ENCODE results near the gene PCDHB7. TPM values are rescaled to one million over a fixed set of nuclear protein-coding genes. Genes with fewer than 3 reads are reported as not detected.
"Not testable (repeated sequence)": the region's sequence is repeated elsewhere in the genome, so short reads cannot be mapped to it uniquely, and the experiment has no call there.

Gene PCDHB7
- total and polyA plus RNA-seq, 7 donors = 0.08 to 0.59 (median 0.19) TPM

- intact Hi-C loops (cut with DNase I) = no loop called here
- 40 to 46% (median 43%) methylated on average over 19 of the region's 19 CpGs for WGBS, 3 donors
- H3K27me3 ChIP-seq (ENCODE audit: insufficient read depth in 3 of 3, low read length in 2 of 3) = no peaks in the 10 kb centered on the region
- no peaks in the 10 kb centered on the region for H3K4me1 ChIP-seq
- no peak overlapping the region for H3K27ac ChIP-seq
- TF ChIP-seq CTCF (IDR thresholded peaks at IDR 0.05) = no peak
- peaks cover 24% of the 10 kb centered on the region for H3K9me3 ChIP-seq
- peak overlapping the region; percentile 63 for H3K4me3 ChIP-seq
- H3K36me3 ChIP-seq (ENCODE audit: insufficient read depth in 1 of 2, low read depth in 1 of 2) = no peaks in the 10 kb centered on the region
- no peak for ATAC-seq
- no peak for DNase-seq
These were observed 36.7 kb upstream of the PCDHB7 start for GRCh38 chr5:141135718-141136266.

- WGBS, 3 donors = 37 to 55% (median 49%) methylated on average over 25 to 34 of the region's 34 CpGs
These were observed 35.1 kb upstream of the PCDHB7 start for GRCh38 chr5:141137346-141137745.

GRCh38 chr5:141149812-141150211 is 22.6 kb upstream of the PCDHB7 start, which contains the start of gene PCDHB6:
PCDHB6 (plus strand) TSS chr5:141150057; CDS start chr5:141150258, 201 bp downstream.
- ATAC-seq (no peak), DNase-seq (no peak)
- intact Hi-C loops (cut with DNase I) = no loop called here
- H3K27ac ChIP-seq = no peak within 1 kb of the TSS
- peaks cover 0 to 7% (median 5%) of the 10 kb centered on the region in 3 donors for H3K27me3 ChIP-seq (ENCODE audit: insufficient read depth in 3 of 3, low read length in 2 of 3)
- no peak for TF ChIP-seq CTCF (IDR thresholded peaks at IDR 0.05)
- H3K4me3 ChIP-seq = peak within 1 kb of the TSS; percentile 27
- peaks cover 3% of the 10 kb centered on the region for H3K9me3 ChIP-seq
- no peaks in the 10 kb centered on the region for H3K4me1 ChIP-seq
- WGBS, 3 donors = 9 to 13% (median 12%) methylated on average over 18 of the region's 18 CpGs
- no peaks in the 10 kb centered on the region for H3K36me3 ChIP-seq (ENCODE audit: insufficient read depth in 1 of 2, low read depth in 1 of 2)

More at GRCh38 chr5:141137346-141137745, 35.1 kb upstream of the PCDHB7 start:
- peaks cover 24% of the 10 kb centered on the region for H3K9me3 ChIP-seq
- H3K27me3 ChIP-seq (ENCODE audit: insufficient read depth in 3 of 3, low read length in 2 of 3); intact Hi-C loops (cut with DNase I); ATAC-seq; DNase-seq; H3K27ac ChIP-seq; H3K4me3 ChIP-seq; H3K36me3 ChIP-seq (ENCODE audit: insufficient read depth in 1 of 2, low read depth in 1 of 2); H3K4me1 ChIP-seq: not testable (repeated sequence)

- Histone ChIP-seq H3K27me3 (ENCODE audit: insufficient read depth in 3 of 3, low read length in 2 of 3) (peaks cover 0 to 11% (median 7%) of the 10 kb centered on the region in 3 donors), H3K9me3 (peaks cover 5% of the 10 kb centered on the region), H3K27ac (no peak overlapping the region), H3K4me3 (peak overlapping the region; percentile 27), H3K36me3 (ENCODE audit: insufficient read depth in 1 of 2, low read depth in 1 of 2) (no peaks in the 10 kb centered on the region), H3K4me1 (no peaks in the 10 kb centered on the region)
- TF ChIP-seq CTCF (IDR thresholded peaks at IDR 0.05) = no peak
- DNase-seq (no peak), ATAC-seq (no peak)
- WGBS, 3 donors = 31 to 40% (median 37%) methylated on average over 33 of the region's 33 CpGs
- intact Hi-C loops (cut with DNase I) = no loop called here
These were observed 22.0 kb upstream of the PCDHB7 start for GRCh38 chr5:141150224-141150992.

- DNase-seq (no peak), ATAC-seq (no peak)
- peaks cover 8% of the 10 kb centered on the region for H3K9me3 ChIP-seq
- intact Hi-C loops (cut with DNase I) = no loop called here
- WGBS, 3 donors = 32 to 37% (median 37%) methylated on average over 13 of the region's 13 CpGs
- TF ChIP-seq CTCF (IDR thresholded peaks at IDR 0.05) = no peak
- H3K36me3 ChIP-seq (ENCODE audit: insufficient read depth in 1 of 2, low read depth in 1 of 2) = no peaks in the 10 kb centered on the region
- H3K4me1 ChIP-seq = no peaks in the 10 kb centered on the region
- H3K27ac ChIP-seq = no peak overlapping the region
- H3K27me3 ChIP-seq (ENCODE audit: insufficient read depth in 3 of 3, low read length in 2 of 3) = peaks cover 0 to 13% (median 9%) of the 10 kb centered on the region in 3 donors
- no peak overlapping the region for H3K4me3 ChIP-seq
These were observed 21.5 kb upstream of the PCDHB7 start for GRCh38 chr5:141150993-141151325.

GRCh38 chr5:141151632-141152031 is 20.8 kb upstream of the PCDHB7 start:
- H3K27ac ChIP-seq; ATAC-seq; H3K4me1 ChIP-seq; H3K36me3 ChIP-seq (ENCODE audit: insufficient read depth in 1 of 2, low read depth in 1 of 2); H3K9me3 ChIP-seq; intact Hi-C loops (cut with DNase I); H3K4me3 ChIP-seq; DNase-seq: not testable (repeated sequence)
- 31 to 38% (median 38%) methylated on average over 32 to 39 of the region's 41 CpGs for WGBS, 3 donors
- peaks cover 0 to 16% (median 13%) of the 10 kb centered on the region in 3 donors for H3K27me3 ChIP-seq (ENCODE audit: insufficient read depth in 3 of 3, low read length in 2 of 3)

- 23 to 32% (median 24%) methylated on average over 27 to 36 of the region's 36 CpGs for WGBS, 3 donors
- DNase-seq; intact Hi-C loops (cut with DNase I); H3K4me3 ChIP-seq; H3K9me3 ChIP-seq; H3K4me1 ChIP-seq; H3K36me3 ChIP-seq (ENCODE audit: insufficient read depth in 1 of 2, low read depth in 1 of 2); ATAC-seq; H3K27ac ChIP-seq: not testable (repeated sequence)
- peaks cover 0 to 21% (median 13%) of the 10 kb centered on the region in 3 donors for H3K27me3 ChIP-seq (ENCODE audit: insufficient read depth in 3 of 3, low read length in 2 of 3)
These were observed 20.3 kb upstream of the PCDHB7 start for GRCh38 chr5:141152096-141152495.
